Measurements from ENCODE around the gene CREB5. TPM values are rescaled to one million over a fixed set of nuclear protein-coding genes. Genes with fewer than 3 reads are reported as not detected.

The CREB5 gene
- total RNA-seq, 1 experiment from 2014 or later = 5.2 TPM

GRCh38 chr7:28383975-28384374 lies 28.3 kb upstream of the CREB5 start:
- no peaks in the 10 kb centered on the region for H4K20me1 ChIP-seq (ENCODE audit: low read length)
- intact Hi-C loops (cut with micrococcal nuclease) = no loop called here
- DNase-seq (no peak), ATAC-seq (no peak)
- no peaks in the 10 kb centered on the region for H3K27me3 ChIP-seq (ENCODE audit: low read length)
- no peaks in the 10 kb centered on the region for H3K9me3 ChIP-seq (ENCODE audit: low read length)
- H3F3A ChIP-seq (ENCODE audit: low read length, unreplicated experiment) = no peaks in the 10 kb centered on the region
- no peak overlapping the region for H3K27ac ChIP-seq (ENCODE audit: low read length)
- peaks cover 4% of the 10 kb centered on the region for H3K4me1 ChIP-seq (ENCODE audit: insufficient read depth, low read length)
- POLR2A ChIA-PET (ENCODE audit: unreplicated experiment) = no interaction called here
- TF ChIP-seq CTCF (conservative IDR thresholded peaks at IDR 0.05; ENCODE audit: low read depth, low read length) = 0 out of 2 replicates have a peak, but pooled peaks have one; percentile 14
- TF ChIP-seq EZH2phosphoT487 (IDR thresholded peaks at IDR 0.05; ENCODE audit: borderline replicate concordance, low read length) = no peak
- no peak overlapping the region for H2AFZ ChIP-seq (ENCODE audit: low read length)
- no peak overlapping the region for H3K4me2 ChIP-seq (ENCODE audit: low read length)
- no TSS peak for BruUV-seq (replicated peaks)
- H3K9me2 ChIP-seq (replicated peaks; ENCODE audit: low read length) = no peaks in the 10 kb centered on the region
- no peaks in the 10 kb centered on the region for H3K79me2 ChIP-seq (ENCODE audit: low read length)
- no peak overlapping the region for H3K9ac ChIP-seq (ENCODE audit: low read length)
- H3K4me3 ChIP-seq (ENCODE audit: low read length) = no peak overlapping the region
- no peaks in the 10 kb centered on the region for H3K36me3 ChIP-seq (ENCODE audit: low read depth, low read length)
- CTCF ChIA-PET = interaction anchor here (0.7 kb wide), 1 partner anchor 85 kb away, joined by 3 read pairs; no protein-coding TSS in a partner anchor

GRCh38 chr7:28389504-28390395 lies 22.6 kb upstream of the CREB5 start:
- no peaks in the 10 kb centered on the region for H3K36me3 ChIP-seq (ENCODE audit: low read depth, low read length)
- H3K4me2 ChIP-seq (ENCODE audit: low read length) = peak overlapping the region; percentile 90
- peaks cover 8% of the 10 kb centered on the region for H3K4me1 ChIP-seq (ENCODE audit: insufficient read depth, low read length)
- DNase-seq (peak; percentile 83), ATAC-seq (peak; percentile 65)
- ChIA-PET POLR2A (ENCODE audit: unreplicated experiment) (no interaction called here), CTCF (interaction anchor here (0.5 to 1.0 kb wide), 6 partner anchors 237 to 975 kb away, joined by 3 to 7 read pairs (median 3); no protein-coding TSS in a partner anchor)
- no peaks in the 10 kb centered on the region for H3K9me3 ChIP-seq (ENCODE audit: low read length)
- H3K9ac ChIP-seq (ENCODE audit: low read length) = peak overlapping the region; percentile 18; the same call in 1 of the 2 replicates
- H4K20me1 ChIP-seq (ENCODE audit: low read length) = no peaks in the 10 kb centered on the region
- H3K4me3 ChIP-seq (ENCODE audit: low read length) = peak overlapping the region; percentile 65
- H3F3A ChIP-seq (ENCODE audit: low read length, unreplicated experiment) = no peaks in the 10 kb centered on the region
- no peaks in the 10 kb centered on the region for H3K79me2 ChIP-seq (ENCODE audit: low read length)
- no peaks in the 10 kb centered on the region for H3K9me2 ChIP-seq (replicated peaks; ENCODE audit: low read length)
- H3K27ac ChIP-seq (ENCODE audit: low read length) = no peak overlapping the region
- H3K27me3 ChIP-seq (ENCODE audit: low read length) = no peaks in the 10 kb centered on the region
- BruUV-seq (replicated peaks) = no TSS peak
- intact Hi-C loops (cut with micrococcal nuclease) = loop anchor here (1.0 to 5.0 kb wide), 5 partner anchors 90 to 533 kb away; no protein-coding TSS in a partner anchor
- TF ChIP-seq EZH2phosphoT487 (IDR thresholded peaks at IDR 0.05; ENCODE audit: borderline replicate concordance, low read length) = no peak
- peak; percentile 91 for TF ChIP-seq CTCF (conservative IDR thresholded peaks at IDR 0.05; ENCODE audit: low read depth, low read length)
- no peak for TF ChIP-seq EZH2 (IDR thresholded peaks at IDR 0.05; ENCODE audit: low read length, unreplicated experiment)
- peak overlapping the region; percentile 79 for H2AFZ ChIP-seq (ENCODE audit: low read length)

Measured in PC-3 (cell line).